Measurements from ENCODE around the gene SLC22A23. TPM values are rescaled to one million over a fixed set of nuclear protein-coding genes. Genes with fewer than 3 reads are reported as not detected.

The SLC22A23 gene
- total RNA-seq, 2 experiments from 2014 or later = 1.3 TPM

DNA sequence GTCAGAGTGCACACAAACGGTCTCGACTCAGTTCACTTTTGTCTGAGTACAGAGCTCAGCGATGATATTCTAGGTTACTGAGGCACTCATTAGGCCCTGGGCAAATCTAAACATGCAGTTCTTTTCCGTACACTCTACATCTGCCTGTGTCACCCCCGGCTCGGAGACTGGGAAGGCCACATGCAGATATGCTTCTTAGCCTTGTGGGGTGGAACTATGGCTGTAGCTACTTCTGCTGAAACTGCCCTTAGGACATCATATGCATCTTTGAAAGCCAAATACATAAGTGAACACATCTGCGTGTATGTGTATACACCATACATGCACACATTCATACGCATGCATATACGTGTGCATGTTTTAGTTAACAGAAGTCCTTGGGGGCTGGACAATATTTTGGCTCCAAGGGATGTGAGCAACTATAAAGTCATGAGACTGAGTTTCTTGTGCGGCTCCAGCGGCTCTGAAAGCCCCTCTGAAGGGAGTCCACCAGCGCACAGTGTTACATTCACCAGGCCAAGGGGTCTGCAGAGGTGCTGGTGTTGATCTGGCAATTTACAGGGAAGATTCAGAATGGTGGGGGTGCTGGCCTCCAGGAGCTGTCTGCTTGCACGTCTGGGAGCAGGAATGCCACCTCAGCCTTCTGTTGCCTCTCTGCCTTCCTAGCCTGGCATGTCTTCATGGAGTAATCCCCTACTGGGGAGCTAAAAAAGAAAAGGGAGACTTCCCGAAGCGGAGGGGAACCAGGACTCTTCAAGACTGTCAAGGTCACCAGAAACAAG, 166.5 kb downstream of the SLC22A23 start:
- DNase-seq = no peak
- H3K4me1 Mint-ChIP-seq = no peaks in the 10 kb centered on the region
- no peak overlapping the region for H3K27ac Mint-ChIP-seq
- POLR2A ChIA-PET = no interaction called here
- no peaks in the 10 kb centered on the region for H3K36me3 Mint-ChIP-seq (ENCODE audit: low read depth)
- H3K9me3 Mint-ChIP-seq = no peaks in the 10 kb centered on the region
- no peaks in the 10 kb centered on the region for H3K27me3 Mint-ChIP-seq
- CTCF ChIA-PET = interaction anchor here (0.6 to 1.1 kb wide), 3 partner anchors 19 to 656 kb away, joined by 3 to 5 read pairs (median 3); no protein-coding TSS in a partner anchor
- no peak overlapping the region for H3K4me3 Mint-ChIP-seq

DNA sequence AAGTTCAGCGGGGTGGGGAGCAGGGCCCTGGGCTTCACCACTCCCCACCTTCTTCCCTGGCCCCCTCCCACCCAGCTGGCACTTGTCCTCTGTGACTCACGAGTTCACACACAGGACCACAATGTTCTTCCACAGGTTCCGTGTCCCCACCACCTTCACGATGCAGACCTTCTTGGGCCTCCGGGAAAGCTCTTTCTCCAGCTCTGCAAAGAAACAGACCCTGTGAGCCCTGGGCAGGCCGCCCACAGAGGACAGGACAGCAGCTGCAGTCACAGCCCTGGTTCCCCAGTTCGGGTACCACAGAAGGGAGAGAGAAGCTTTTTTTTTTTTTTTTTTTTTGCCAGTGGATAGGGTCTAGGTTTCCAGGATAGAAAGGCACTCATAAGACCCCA, 167.2 kb downstream of the SLC22A23 start:
- CTCF ChIA-PET = interaction anchor here (0.6 to 1.1 kb wide), 3 partner anchors 18 to 1712 kb away, joined by 3 to 5 read pairs (median 4); no protein-coding TSS in a partner anchor
- Mint-ChIP-seq H3K27me3 (no peaks in the 10 kb centered on the region), H3K9me3 (no peaks in the 10 kb centered on the region), H3K4me1 (no peaks in the 10 kb centered on the region), H3K4me3 (no peak overlapping the region), H3K36me3 (ENCODE audit: low read depth) (no peaks in the 10 kb centered on the region), H3K27ac (no peak overlapping the region)
- POLR2A ChIA-PET = no interaction called here
- DNase-seq = no peak

DNA sequence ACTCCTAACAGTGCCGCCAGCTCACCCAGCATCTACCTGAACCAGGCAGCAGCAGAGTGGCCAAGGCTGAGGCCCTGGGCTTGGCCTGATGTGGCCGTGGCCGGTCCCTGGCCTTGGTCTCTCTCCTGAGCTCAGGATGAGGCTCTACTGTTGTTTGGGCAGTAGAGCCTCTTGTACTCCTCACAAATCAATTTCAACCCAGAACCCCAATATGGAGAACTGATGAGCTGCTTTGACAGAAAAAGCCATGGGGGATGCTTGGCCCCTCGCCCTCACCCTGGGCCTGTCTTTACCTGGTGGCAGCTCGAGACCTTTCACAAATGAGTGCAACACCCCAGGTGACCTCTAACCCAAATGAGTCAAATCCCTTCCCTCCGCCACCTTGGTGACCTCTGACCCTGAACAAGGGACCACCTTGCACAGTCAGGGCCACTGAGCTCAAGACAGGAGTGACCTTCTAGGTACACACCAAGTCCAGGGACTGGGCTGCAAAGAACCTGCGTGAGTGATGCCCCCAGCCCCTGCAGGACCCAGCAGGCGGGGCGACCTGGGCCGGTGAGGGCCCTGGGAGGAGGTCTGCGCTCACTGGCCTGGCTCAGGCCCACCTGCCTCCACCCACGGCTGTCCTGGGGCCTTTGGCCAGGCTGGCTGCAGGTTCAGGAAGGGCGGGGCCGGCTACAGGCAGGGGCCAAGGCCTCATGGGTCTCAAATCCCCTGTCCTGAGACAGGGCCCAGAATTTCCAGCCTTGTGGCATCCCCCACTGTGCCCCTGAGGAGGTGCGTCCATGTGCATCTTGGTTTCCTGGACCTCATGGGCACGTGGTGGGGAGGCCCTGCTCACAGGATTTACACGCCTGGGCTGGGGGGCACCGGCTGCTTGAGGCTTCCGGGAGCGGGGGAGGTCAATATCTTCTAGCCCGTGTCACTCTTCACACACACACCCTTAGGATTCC, 167.9 kb downstream of the SLC22A23 start:
- no peak for DNase-seq
- no peak overlapping the region for H3K27ac Mint-ChIP-seq
- H3K27me3 Mint-ChIP-seq = no peaks in the 10 kb centered on the region
- no peaks in the 10 kb centered on the region for H3K36me3 Mint-ChIP-seq (ENCODE audit: low read depth)
- no peaks in the 10 kb centered on the region for H3K9me3 Mint-ChIP-seq
- ChIA-PET CTCF (interaction anchor here (0.6 to 1.1 kb wide), 3 partner anchors 18 to 1712 kb away, joined by 3 to 4 read pairs (median 4); no protein-coding TSS in a partner anchor), POLR2A (no interaction called here)
- no peaks in the 10 kb centered on the region for H3K4me1 Mint-ChIP-seq
- no peak overlapping the region for H3K4me3 Mint-ChIP-seq

DNA sequence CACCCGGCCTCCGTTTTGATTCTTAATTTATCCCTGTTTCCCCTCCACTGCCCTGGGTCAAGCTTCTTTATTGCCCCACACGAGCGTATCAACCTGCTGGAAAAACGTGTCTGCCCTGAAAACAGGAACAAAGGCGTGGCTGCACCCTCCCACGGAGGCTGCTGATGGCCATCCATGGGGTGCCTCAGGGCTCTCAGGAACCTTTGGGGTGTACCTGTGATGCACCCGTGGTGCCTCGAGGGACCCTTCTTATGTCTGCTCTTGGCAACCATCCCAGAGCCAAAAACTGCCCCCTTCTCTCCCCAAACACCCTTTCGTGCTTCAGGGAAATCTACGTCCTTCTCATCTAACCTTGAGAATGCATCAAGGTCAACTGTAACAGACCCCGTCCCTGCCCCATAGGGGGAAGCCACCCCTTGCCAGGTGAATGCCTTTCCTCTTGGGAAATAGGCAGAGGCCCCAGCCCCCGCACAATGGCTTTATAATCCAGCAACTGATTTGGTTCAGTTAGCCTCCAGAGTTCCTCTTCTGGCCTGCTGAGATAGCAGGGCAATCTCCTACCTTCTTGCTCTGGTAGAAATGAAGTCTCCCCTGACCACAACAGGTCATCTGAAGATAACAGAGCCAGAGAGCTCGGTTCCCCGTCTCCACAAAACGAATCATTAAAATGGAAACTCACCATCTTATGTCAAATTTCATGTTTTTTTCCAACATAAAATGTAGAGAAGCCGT, 168.7 kb downstream of the SLC22A23 start:
- H3K9me3 Mint-ChIP-seq = no peaks in the 10 kb centered on the region
- H3K27ac Mint-ChIP-seq = no peak overlapping the region
- CTCF ChIA-PET = interaction anchor here (0.6 kb wide), 1 partner anchor 805 kb away, joined by 4 read pairs; no protein-coding TSS in a partner anchor
- H3K36me3 Mint-ChIP-seq (ENCODE audit: low read depth) = no peaks in the 10 kb centered on the region
- H3K4me1 Mint-ChIP-seq = no peaks in the 10 kb centered on the region
- POLR2A ChIA-PET = no interaction called here
- H3K27me3 Mint-ChIP-seq = no peaks in the 10 kb centered on the region
- H3K4me3 Mint-ChIP-seq = no peak overlapping the region
- DNase-seq = no peak

DNA sequence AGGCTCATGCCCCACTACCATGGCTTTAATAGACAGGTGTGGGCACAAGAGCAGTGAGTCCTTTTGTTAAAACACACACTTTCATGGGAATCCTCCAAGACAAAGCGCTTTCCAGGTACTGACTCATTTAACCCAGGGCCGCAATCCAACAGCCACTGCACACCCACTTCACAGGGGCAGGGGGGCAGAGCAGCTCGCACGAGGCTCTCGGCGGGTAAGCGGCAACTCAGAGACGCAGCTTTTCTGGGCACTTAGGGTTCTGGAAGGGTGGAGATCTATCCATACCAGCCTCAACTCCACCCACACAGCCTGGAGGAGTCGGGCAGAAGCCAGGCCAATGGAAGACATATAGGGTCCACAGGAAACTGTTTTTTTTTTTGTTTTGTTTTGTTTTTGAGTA, 169.5 kb downstream of the SLC22A23 start:
- CTCF ChIA-PET = interaction anchor here (0.6 kb wide), 1 partner anchor 9 kb away, joined by 3 read pairs; no protein-coding TSS in a partner anchor
- no peaks in the 10 kb centered on the region for H3K27me3 Mint-ChIP-seq

DNA sequence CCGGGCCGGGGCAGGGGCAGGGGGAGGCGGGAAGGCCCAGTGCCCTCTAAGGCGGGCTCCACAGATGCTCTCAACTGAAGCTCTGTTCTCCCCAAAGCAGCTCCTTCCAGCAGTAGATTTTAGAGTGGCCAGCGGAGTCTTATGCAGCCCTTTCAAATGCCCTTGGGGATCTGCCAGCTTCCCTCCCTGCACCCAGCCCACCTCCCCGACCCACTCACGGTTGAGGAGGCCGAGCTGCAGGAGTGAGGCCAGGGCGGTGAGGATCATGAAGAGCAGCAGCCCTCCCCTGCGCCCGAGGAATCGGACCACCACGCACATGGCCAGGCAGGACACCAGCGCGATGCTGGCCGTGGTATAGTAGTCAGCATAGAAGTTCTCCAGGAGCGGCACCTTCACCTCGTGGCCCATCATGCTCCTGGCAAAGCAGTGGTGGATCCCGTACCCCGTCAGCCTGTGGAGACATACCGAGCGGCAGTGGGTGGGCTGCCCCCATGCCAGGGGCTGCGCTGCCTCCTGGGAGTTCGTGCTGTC, 170.1 kb downstream of the SLC22A23 start:
- CTCF ChIA-PET = interaction anchor here (0.6 kb wide), 1 partner anchor 9 kb away, joined by 3 read pairs; no protein-coding TSS in a partner anchor

More for the DNA sequence above, 169.5 kb downstream of the SLC22A23 start:
- Mint-ChIP-seq H3K4me3 (no peak overlapping the region), H3K27ac (no peak overlapping the region), H3K4me1 (no peaks in the 10 kb centered on the region), H3K9me3 (no peaks in the 10 kb centered on the region), H3K36me3 (ENCODE audit: low read depth) (no peaks in the 10 kb centered on the region)
- POLR2A ChIA-PET = no interaction called here
- no peak for DNase-seq

DNA sequence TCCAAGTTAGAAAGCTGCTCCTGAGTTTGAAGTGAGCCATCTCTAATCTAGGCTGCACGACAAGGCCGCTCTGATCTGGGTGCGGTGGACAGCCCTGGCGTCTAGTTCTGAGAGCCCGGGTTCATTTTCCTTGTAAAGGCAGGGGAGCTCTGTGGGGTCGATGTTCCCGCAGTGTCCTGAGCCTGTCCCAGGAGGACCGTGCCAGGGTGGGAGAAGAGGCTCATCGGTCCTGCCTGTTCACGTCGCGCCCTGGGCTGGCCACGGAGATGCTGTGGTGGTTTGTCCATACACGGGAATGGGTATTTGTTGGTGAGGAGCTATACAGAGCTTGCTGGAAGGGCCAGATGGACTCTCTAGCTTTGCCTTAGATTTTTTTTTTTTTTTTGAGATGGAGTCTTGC, 171.1 kb downstream of the SLC22A23 start:
- CTCF ChIA-PET = no interaction called here
- H3K36me3 Mint-ChIP-seq (ENCODE audit: low read depth) = no peaks in the 10 kb centered on the region
- POLR2A ChIA-PET = no interaction called here

More for the DNA sequence above, 170.1 kb downstream of the SLC22A23 start:
- no peak for DNase-seq
- no peak overlapping the region for H3K27ac Mint-ChIP-seq
- POLR2A ChIA-PET = no interaction called here
- no peaks in the 10 kb centered on the region for H3K4me1 Mint-ChIP-seq
- H3K4me3 Mint-ChIP-seq = no peak overlapping the region
- no peaks in the 10 kb centered on the region for H3K9me3 Mint-ChIP-seq
- H3K36me3 Mint-ChIP-seq (ENCODE audit: low read depth) = no peaks in the 10 kb centered on the region
- no peaks in the 10 kb centered on the region for H3K27me3 Mint-ChIP-seq

DNA sequence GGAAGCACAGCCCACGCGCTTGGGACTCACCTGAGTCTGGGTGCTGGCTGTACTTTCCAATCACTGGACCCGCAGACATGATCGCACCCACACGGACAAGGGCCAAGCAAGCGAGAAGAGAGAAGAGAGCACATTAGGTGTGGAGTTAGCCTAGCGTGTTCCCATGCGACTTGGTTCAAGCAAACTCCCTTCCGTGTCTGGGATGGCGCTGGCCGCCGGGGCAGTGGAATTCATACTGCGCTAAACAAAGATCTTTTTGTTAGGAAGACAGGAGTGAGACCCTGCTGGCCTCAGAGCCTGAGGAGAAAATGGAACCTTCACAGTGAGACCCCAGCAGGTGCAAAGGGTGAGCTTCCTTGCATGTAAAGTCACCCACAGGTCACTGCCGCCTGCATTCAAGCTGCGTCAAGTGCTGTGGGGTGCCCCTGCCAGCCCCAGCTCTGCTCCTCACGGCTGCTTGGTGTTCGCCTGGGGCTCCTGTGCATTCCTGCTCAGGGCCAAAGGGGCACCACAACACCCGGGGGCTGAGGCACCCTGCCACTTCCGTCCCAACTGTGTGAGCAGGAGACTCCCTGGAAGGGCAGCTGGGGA, 171.7 kb downstream of the SLC22A23 start:
- ChIA-PET CTCF (interaction anchor here (1.1 to 2.4 kb wide), 2 partner anchors 11 to 447 kb away, joined by 3 to 8 read pairs; no protein-coding TSS in a partner anchor), POLR2A (no interaction called here)
- H3K27me3 Mint-ChIP-seq = no peaks in the 10 kb centered on the region
- no peak overlapping the region for H3K27ac Mint-ChIP-seq
- no peaks in the 10 kb centered on the region for H3K9me3 Mint-ChIP-seq
- no peaks in the 10 kb centered on the region for H3K4me1 Mint-ChIP-seq
- H3K4me3 Mint-ChIP-seq = no peak overlapping the region
- no peaks in the 10 kb centered on the region for H3K36me3 Mint-ChIP-seq (ENCODE audit: low read depth)
- no peak for DNase-seq

More for the DNA sequence above, 171.1 kb downstream of the SLC22A23 start:
- H3K4me3 Mint-ChIP-seq = no peak overlapping the region
- no peaks in the 10 kb centered on the region for H3K4me1 Mint-ChIP-seq
- no peak overlapping the region for H3K27ac Mint-ChIP-seq
- DNase-seq = no peak
- no peaks in the 10 kb centered on the region for H3K9me3 Mint-ChIP-seq
- no peaks in the 10 kb centered on the region for H3K27me3 Mint-ChIP-seq

DNA sequence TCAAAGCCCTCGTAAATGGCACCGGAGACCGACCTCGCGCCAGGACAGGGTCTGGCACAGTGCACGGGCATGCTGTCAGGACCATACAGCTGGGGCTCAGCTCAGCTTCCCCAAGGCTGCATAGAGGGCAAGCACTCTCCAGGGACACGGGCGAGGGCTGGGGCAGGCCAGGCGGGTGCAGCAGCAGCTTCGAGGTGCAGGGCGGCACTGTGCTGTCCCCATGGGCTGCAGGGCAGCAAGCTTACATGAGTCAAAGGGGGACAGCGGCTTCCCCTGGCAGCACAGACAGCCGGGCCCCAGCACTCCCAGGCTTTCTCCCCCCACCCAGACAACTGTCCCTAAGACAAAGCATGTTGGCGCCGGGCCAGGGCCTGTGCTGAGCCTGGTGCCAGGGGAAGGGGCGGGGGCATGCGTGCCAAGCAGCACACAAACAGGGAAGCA, 172.4 kb downstream of the SLC22A23 start:
- ChIA-PET CTCF (interaction anchor here (1.1 to 2.4 kb wide), 2 partner anchors 10 to 448 kb away, joined by 3 to 8 read pairs; no protein-coding TSS in a partner anchor), POLR2A (no interaction called here)
- Mint-ChIP-seq H3K36me3 (ENCODE audit: low read depth) (no peaks in the 10 kb centered on the region), H3K27ac (no peak overlapping the region), H3K27me3 (no peaks in the 10 kb centered on the region), H3K4me1 (peaks cover 3% of the 10 kb centered on the region), H3K9me3 (no peaks in the 10 kb centered on the region), H3K4me3 (no peak overlapping the region)
- no peak for DNase-seq

DNA sequence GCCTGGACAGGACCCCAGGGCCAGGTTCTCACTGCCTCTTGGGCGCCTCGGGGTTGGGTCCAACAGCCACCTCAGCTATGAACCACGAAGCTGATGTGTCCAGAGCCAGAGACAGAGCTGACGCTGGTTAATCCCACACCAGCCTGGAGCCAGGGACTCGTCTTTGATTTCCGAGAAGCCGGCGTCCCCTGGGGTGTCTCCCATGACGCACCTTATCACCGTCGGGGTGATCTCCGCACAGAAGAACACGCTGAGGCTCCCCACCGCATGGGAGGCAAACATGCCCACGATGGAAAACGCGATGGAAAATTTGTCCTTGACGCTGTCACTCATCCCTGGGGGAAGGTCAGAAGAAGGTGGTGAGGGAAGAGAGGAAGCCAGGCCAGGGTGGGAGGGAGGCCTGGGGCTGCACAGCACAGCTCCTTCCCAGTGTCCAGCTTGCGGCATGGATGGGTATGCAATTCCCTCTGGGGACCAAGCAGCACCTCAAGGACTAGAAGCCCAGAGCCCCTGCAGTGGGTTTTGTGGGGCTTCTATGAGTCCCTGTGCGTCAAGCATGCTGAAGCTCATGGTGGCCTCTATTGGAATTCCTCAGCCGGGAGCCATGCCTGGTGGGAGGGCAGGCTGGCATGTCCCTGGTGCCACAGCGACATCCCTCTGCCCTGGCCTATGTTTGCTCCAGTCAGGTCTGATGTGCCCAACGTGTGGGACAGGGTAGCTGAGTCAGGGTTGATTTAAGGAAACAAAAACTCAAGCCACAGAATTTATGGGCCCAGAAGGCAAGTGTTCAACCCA, 173.0 kb downstream of the SLC22A23 start:
- peaks cover 3% of the 10 kb centered on the region for H3K4me1 Mint-ChIP-seq
- no peaks in the 10 kb centered on the region for H3K9me3 Mint-ChIP-seq
- H3K27me3 Mint-ChIP-seq = no peaks in the 10 kb centered on the region
- ChIA-PET POLR2A (no interaction called here), CTCF (interaction anchor here (1.0 to 2.4 kb wide), 3 partner anchors 10 to 449 kb away, joined by 3 to 8 read pairs (median 3); no protein-coding TSS in a partner anchor)
- no peak overlapping the region for H3K27ac Mint-ChIP-seq
- H3K4me3 Mint-ChIP-seq = no peak overlapping the region
- no peak for DNase-seq
- no peaks in the 10 kb centered on the region for H3K36me3 Mint-ChIP-seq (ENCODE audit: low read depth)

DNA sequence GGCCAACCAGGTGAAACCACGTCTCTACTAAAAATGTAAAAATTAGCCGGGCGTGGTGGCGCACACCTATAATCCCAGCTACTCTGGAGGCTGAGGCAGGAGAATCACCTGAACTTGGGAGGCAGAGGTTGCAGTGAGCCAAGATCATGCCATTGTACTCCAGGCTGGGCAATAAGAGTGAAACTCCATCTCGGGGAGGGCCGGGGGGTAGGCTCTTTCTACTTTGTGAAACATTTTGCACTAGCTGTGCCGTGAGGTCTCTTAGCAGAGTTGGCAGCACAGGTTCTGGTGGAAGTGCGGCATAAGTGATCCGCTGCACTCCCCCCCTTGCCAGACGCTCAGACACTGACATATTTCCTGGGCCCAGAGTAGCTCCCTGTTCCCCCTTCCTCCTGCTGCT, 173.6 kb downstream of the SLC22A23 start:
- CTCF ChIA-PET = interaction anchor here (1.0 to 2.4 kb wide), 2 partner anchors 12 to 449 kb away, joined by 3 to 8 read pairs; no protein-coding TSS in a partner anchor

More for the DNA sequence above, 173.6 kb downstream of the SLC22A23 start:
- Mint-ChIP-seq H3K4me3 (no peak overlapping the region), H3K9me3 (no peaks in the 10 kb centered on the region), H3K27ac (no peak overlapping the region), H3K4me1 (peaks cover 3% of the 10 kb centered on the region), H3K36me3 (ENCODE audit: low read depth) (no peaks in the 10 kb centered on the region), H3K27me3 (no peaks in the 10 kb centered on the region)
- DNase-seq = no peak
- POLR2A ChIA-PET = no interaction called here

All from activated CD4-positive, alpha-beta T cell treated with anti-CD3 and anti-CD28 coated beads, Interleukin-2, amount 10 ng/mL, durations not matched to agents 7 days and 5 days (primary cell).